Kidney capillary endothelial cell (primary cell): ENCODE results near the gene LIPK.
A peak's percentile ranks its signal among the peaks of the same experiment; 100 is the strongest.

ENCODE experiments used
- DNase-seq: peaks from one replicate; pipeline ENCODE4 v3.0.0-alpha.2; 2018; ENCODE audit warnings: low spot score

Gene LIPK

GRCh38 chr10:88786032-88786770 is 80.2 kb downstream of the LIPK start:
- no peak for DNase-seq

- no peak for DNase-seq
These were observed 81.4 kb downstream of the LIPK start for GRCh38 chr10:88787463-88787862.

GRCh38 chr10:88788924-88789323 is 82.9 kb downstream of the LIPK start:
- no peak for DNase-seq

GRCh38 chr10:88791924-88792323 is 85.9 kb downstream of the LIPK start:
- peak; percentile 15 for DNase-seq

- no peak for DNase-seq
These were observed 86.6 kb downstream of the LIPK start for GRCh38 chr10:88792661-88793060.

GRCh38 chr10:88793712-88794299 is 87.8 kb downstream of the LIPK start:
- no peak for DNase-seq

- DNase-seq, result no peak
These were observed 88.7 kb downstream of the LIPK start for GRCh38 chr10:88794731-88795130.

- DNase-seq, result no peak
These were observed 94.4 kb downstream of the LIPK start for GRCh38 chr10:88800152-88801125.
